HepG2 (cell line): ENCODE measurements around the gene CCS. TPM values are rescaled to one million over a fixed set of nuclear protein-coding genes. Genes with fewer than 3 reads are reported as not detected.

Source experiments
- AGO2 ChIP-seq: fragments of 200-400 bp; formaldehyde crosslinking; optimal IDR thresholded peaks from 2 replicates; pipeline ENCODE3; 2017; ENCODE audit warnings: mild to moderate bottlenecking, low read depth, low read length, moderate library complexity
- KDM3A ChIP-seq: IDR thresholded peaks from 2 replicates; pipeline ENCODE4 v1.6.1; 2018; ENCODE audit warnings: low read depth, missing compliant biosample characterization
- KMT2A ChIP-seq: sonication (generic); formaldehyde crosslinking; IDR thresholded peaks from 2 replicates; pipeline ENCODE4 v1.4.0; 2020; ENCODE audit warnings: missing genetic modification reagents
- MED13 ChIP-seq: sonication (generic); formaldehyde crosslinking; IDR thresholded peaks from 2 replicates; pipeline ENCODE4 v1.5.0; 2020; ENCODE audit warnings: missing genetic modification reagents
- MZF1 ChIP-seq: sonication (generic); formaldehyde crosslinking; IDR thresholded peaks from 2 replicates; pipeline ENCODE4 v1.8.1; 2023; ENCODE audit warnings: mild to moderate bottlenecking, missing genetic modification reagents, borderline replicate concordance
- TGIF2 ChIP-seq: IDR thresholded peaks from 2 replicates; pipeline ENCODE4 v1.6.1; 2016; ENCODE audit warnings: control low read depth, missing compliant biosample characterization
- YEATS4 ChIP-seq: sonication (generic); formaldehyde crosslinking; IDR thresholded peaks from 2 replicates; pipeline ENCODE4 v1.4.0; 2020; ENCODE audit warnings: missing genetic modification reagents, borderline replicate concordance
- ZBTB20 ChIP-seq: sonication (generic); formaldehyde crosslinking; IDR thresholded peaks from 2 replicates; pipeline ENCODE4 v1.8.1; 2023; ENCODE audit warnings: missing genetic modification reagents, low read depth, mild to moderate bottlenecking, borderline replicate concordance
- ZNF224 ChIP-seq: sonication (generic); formaldehyde crosslinking; IDR thresholded peaks from 2 replicates; pipeline ENCODE4 v1.5.0; 2020; ENCODE audit warnings: mild to moderate bottlenecking, missing genetic modification reagents
- ZNF446 ChIP-seq: sonication (generic); formaldehyde crosslinking; IDR thresholded peaks from 2 replicates; pipeline ENCODE4 v1.5.0; 2020; ENCODE audit warnings: mild to moderate bottlenecking, missing genetic modification reagents
- polyA plus RNA-seq, 8 experiments: library from polyadenylated mRNA; depleted of rRNA in 3 of 8; stranded (reverse) in 7 of 8; unstranded in 1 of 8; fragments of >200 nt; fragmentation: Illumina TruSeq in 4 of 8; extraction: Trizol in 4 of 8; gene quantifications; 2 replicates each; pipeline versions ENCODE4 v1.2.1 to v1.2.3, GENCODE V29; 2011 to 2016; ENCODE audit warnings: low read depth in 4 of 8, missing spikeins in 1 of 8, mixed read lengths in 1 of 8; ENCODE audit not compliant: insufficient read depth in 1 of 8
- total RNA-seq, 5 experiments: library from RNA; depleted of rRNA; stranded (reverse); fragments of >200 nt; fragmentation: Illumina TruSeq; extraction: Trizol; gene quantifications; 2 replicates each; pipeline ENCODE4 v1.2.3, GENCODE V29; 2016; ENCODE audit warnings: low read depth in 1 of 5
- TF ChIP-seq, protein P1 (sequence below): sonication (generic); formaldehyde crosslinking; IDR thresholded peaks from 2 replicates; pipeline ENCODE4 v1.8.0; 2022; ENCODE audit warnings: missing genetic modification reagents, mild to moderate bottlenecking, inconsistent platforms, borderline replicate concordance
- TF ChIP-seq, protein P2 (sequence below): sonication (generic); formaldehyde crosslinking; IDR thresholded peaks from 2 replicates; pipeline ENCODE4 v1.5.1; 2020; ENCODE audit warnings: missing genetic modification reagents, mild to moderate bottlenecking, borderline replicate concordance
- TF ChIP-seq, protein P3 (sequence below): sonication (generic); formaldehyde crosslinking; IDR thresholded peaks from 2 replicates; pipeline ENCODE4 v1.4.0; 2020; ENCODE audit warnings: missing genetic modification reagents
- TF ChIP-seq, protein P4 (sequence below): IDR thresholded peaks from 2 replicates; pipeline ENCODE4 v1.4.0; 2020; ENCODE audit warnings: mild to moderate bottlenecking, missing genetic modification reagents
- TF ChIP-seq, protein P5 (sequence below): IDR thresholded peaks from 2 replicates; pipeline ENCODE4 v1.6.1; 2016; ENCODE audit warnings: control low read depth

The CCS gene
- total and polyA plus RNA-seq, 2 of the 13 experiments (the other 11 are each of a cell fraction or from before 2014, with no cell fraction given): 25.4 to 44.6 TPM

DNA sequence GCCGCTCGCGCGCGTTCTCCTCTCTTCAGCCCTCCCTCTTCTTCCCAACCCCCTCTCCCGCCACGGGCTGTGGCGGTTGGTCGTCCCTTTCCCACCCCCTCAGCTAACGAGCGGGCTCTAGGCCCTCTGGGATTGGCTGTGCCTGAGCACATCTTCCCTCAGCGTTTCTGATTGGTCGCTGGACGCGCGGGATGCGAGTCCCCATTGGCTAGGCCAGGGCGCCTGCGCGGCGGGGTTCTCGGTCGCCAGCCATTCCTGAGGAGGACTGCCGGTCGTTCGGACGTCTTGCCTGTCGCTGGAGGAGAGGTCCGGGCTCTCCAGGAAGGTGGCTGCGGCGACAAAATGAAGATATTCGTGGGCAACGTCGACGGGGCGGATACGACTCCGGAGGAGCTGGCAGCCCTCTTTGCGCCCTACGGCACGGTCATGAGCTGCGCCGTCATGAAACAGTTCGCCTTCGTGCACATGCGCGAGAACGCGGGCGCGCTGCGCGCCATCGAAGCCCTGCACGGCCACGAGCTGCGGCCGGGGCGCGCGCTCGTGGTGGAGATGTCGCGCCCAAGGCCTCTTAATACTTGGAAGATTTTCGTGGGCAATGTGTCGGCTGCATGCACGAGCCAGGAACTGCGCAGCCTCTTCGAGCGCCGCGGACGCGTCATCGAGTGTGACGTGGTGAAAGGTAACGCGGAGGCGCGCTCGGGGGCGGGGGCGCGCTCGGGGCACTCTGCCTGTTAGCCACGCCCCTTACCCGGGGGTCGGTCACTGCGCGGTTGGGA is 23.6 kb downstream of the CCS start, which contains the start of gene RBM14 (continued):
- TF ChIP-seq, protein P1, sequence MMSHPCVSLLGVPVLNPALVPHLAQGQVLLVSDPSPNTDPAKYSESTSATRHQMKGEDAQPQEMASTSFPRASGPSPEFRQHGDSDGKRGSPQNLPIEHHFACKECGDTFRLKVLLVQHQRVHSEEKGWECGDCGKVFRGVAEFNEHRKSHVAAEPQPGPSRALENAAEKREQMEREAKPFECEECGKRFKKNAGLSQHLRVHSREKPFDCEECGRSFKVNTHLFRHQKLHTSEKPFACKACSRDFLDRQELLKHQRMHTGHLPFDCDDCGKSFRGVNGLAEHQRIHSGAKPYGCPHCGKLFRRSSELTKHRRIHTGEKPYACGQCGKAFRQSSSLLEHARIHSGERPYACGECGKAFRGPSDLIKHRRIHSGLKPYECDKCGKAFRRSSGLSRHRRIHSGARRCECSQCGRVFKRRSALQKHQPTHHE (CRISPR knock-in tag): peak; percentile 67; the same call in 1 of the 2 replicates
- TF ChIP-seq ZNF446 (CRISPR knock-in tag) (no peak), MED13 (CRISPR knock-in tag) (peak; percentile 41; the same call in 1 of the 2 replicates), ZBTB20 (CRISPR knock-in tag) (no peak), KMT2A (CRISPR knock-in tag) (peak; percentile 44; the same call in 1 of the 2 replicates), YEATS4 (peak; percentile 83), AGO2 (peak; percentile 98), KDM3A (CRISPR knock-in tag) (no peak; the same call in 1 of the 2 replicates), TGIF2 (CRISPR knock-in tag) (peak; percentile 71), MZF1 (0 out of 2 replicates have a peak, but pooled peaks have one; percentile 26), ZNF224 (CRISPR knock-in tag) (0 out of 2 replicates have a peak, but pooled peaks have one; percentile 10)
- TF ChIP-seq, protein P2, sequence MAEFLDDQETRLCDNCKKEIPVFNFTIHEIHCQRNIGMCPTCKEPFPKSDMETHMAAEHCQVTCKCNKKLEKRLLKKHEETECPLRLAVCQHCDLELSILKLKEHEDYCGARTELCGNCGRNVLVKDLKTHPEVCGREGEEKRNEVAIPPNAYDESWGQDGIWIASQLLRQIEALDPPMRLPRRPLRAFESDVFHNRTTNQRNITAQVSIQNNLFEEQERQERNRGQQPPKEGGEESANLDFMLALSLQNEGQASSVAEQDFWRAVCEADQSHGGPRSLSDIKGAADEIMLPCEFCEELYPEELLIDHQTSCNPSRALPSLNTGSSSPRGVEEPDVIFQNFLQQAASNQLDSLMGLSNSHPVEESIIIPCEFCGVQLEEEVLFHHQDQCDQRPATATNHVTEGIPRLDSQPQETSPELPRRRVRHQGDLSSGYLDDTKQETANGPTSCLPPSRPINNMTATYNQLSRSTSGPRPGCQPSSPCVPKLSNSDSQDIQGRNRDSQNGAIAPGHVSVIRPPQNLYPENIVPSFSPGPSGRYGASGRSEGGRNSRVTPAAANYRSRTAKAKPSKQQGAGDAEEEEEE (CRISPR knock-in tag): peak; percentile 86; the same call in 1 of the 2 replicates
- TF ChIP-seq, protein P3, sequence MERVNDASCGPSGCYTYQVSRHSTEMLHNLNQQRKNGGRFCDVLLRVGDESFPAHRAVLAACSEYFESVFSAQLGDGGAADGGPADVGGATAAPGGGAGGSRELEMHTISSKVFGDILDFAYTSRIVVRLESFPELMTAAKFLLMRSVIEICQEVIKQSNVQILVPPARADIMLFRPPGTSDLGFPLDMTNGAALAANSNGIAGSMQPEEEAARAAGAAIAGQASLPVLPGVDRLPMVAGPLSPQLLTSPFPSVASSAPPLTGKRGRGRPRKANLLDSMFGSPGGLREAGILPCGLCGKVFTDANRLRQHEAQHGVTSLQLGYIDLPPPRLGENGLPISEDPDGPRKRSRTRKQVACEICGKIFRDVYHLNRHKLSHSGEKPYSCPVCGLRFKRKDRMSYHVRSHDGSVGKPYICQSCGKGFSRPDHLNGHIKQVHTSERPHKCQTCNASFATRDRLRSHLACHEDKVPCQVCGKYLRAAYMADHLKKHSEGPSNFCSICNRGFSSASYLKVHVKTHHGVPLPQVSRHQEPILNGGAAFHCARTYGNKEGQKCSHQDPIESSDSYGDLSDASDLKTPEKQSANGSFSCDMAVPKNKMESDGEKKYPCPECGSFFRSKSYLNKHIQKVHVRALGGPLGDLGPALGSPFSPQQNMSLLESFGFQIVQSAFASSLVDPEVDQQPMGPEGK (CRISPR knock-in tag): peak; percentile 70
- TF ChIP-seq, protein P4, sequence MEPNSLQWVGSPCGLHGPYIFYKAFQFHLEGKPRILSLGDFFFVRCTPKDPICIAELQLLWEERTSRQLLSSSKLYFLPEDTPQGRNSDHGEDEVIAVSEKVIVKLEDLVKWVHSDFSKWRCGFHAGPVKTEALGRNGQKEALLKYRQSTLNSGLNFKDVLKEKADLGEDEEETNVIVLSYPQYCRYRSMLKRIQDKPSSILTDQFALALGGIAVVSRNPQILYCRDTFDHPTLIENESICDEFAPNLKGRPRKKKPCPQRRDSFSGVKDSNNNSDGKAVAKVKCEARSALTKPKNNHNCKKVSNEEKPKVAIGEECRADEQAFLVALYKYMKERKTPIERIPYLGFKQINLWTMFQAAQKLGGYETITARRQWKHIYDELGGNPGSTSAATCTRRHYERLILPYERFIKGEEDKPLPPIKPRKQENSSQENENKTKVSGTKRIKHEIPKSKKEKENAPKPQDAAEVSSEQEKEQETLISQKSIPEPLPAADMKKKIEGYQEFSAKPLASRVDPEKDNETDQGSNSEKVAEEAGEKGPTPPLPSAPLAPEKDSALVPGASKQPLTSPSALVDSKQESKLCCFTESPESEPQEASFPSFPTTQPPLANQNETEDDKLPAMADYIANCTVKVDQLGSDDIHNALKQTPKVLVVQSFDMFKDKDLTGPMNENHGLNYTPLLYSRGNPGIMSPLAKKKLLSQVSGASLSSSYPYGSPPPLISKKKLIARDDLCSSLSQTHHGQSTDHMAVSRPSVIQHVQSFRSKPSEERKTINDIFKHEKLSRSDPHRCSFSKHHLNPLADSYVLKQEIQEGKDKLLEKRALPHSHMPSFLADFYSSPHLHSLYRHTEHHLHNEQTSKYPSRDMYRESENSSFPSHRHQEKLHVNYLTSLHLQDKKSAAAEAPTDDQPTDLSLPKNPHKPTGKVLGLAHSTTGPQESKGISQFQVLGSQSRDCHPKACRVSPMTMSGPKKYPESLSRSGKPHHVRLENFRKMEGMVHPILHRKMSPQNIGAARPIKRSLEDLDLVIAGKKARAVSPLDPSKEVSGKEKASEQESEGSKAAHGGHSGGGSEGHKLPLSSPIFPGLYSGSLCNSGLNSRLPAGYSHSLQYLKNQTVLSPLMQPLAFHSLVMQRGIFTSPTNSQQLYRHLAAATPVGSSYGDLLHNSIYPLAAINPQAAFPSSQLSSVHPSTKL (CRISPR knock-in tag): peak; percentile 22; the same call in 1 of the 2 replicates
- TF ChIP-seq, protein P5, sequence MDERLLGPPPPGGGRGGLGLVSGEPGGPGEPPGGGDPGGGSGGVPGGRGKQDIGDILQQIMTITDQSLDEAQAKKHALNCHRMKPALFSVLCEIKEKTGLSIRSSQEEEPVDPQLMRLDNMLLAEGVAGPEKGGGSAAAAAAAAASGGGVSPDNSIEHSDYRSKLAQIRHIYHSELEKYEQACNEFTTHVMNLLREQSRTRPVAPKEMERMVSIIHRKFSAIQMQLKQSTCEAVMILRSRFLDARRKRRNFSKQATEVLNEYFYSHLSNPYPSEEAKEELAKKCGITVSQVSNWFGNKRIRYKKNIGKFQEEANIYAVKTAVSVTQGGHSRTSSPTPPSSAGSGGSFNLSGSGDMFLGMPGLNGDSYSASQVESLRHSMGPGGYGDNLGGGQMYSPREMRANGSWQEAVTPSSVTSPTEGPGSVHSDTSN (CRISPR knock-in tag): peak; percentile 53
